Loucy (cell line): ENCODE data around the gene ARHGAP31.

ENCODE experiments used
- H2AFZ ChIP-seq: fragments of 200-600 bp; sonication (generic); 2 replicates; pipeline ENCODE4 v1.6.0; 2016; ENCODE audit warnings: antibody characterized with exemption, mild to moderate bottlenecking, low read length, moderate library complexity
- H3F3A ChIP-seq: fragments of 200-600 bp; 2 replicates; pipeline ENCODE4 v1.6.0; 2016; ENCODE audit warnings: antibody characterized with exemption, low read depth, mild to moderate bottlenecking
- H3K27me3 ChIP-seq: fragments of 200-600 bp; sonication (generic); 2 replicates; pipeline ENCODE4 v1.6.1; 2014; ENCODE audit warnings: low read length, mild to moderate bottlenecking; ENCODE audit not compliant: insufficient read depth, poor library complexity, severe bottlenecking
- H3K36me3 ChIP-seq: fragments of 200-600 bp; sonication (generic); 2 replicates; pipeline ENCODE4 v1.6.1; 2016; ENCODE audit warnings: low read length; ENCODE audit not compliant: insufficient read depth
- H3K4me1 ChIP-seq: fragments of 200-600 bp; sonication (generic); 2 replicates; pipeline ENCODE4 v1.5.1; 2014; ENCODE audit warnings: low read length, mild to moderate bottlenecking; ENCODE audit not compliant: insufficient read depth, poor library complexity, severe bottlenecking
- H3K4me2 ChIP-seq: fragments of 200-600 bp; sonication (generic); 2 replicates; pipeline ENCODE4 v1.6.0; 2014; ENCODE audit warnings: antibody characterized with exemption, low read length, low read depth, mild to moderate bottlenecking; ENCODE audit not compliant: poor library complexity, severe bottlenecking
- H3K4me3 ChIP-seq: fragments of 200-600 bp; sonication (generic); 2 replicates; pipeline ENCODE4 v1.5.1; 2014; ENCODE audit warnings: low read length, mild to moderate bottlenecking, mixed read lengths; ENCODE audit not compliant: poor library complexity, severe bottlenecking
- H3K79me2 ChIP-seq: fragments of 200-600 bp; sonication (generic); 2 replicates; pipeline ENCODE4 v1.6.1; 2014; ENCODE audit warnings: low read length; ENCODE audit not compliant: insufficient read depth
- H3K9ac ChIP-seq: fragments of 200-600 bp; sonication (generic); 2 replicates; pipeline ENCODE4 v1.6.0; 2014; ENCODE audit warnings: mild to moderate bottlenecking, low read depth, low read length, moderate library complexity; ENCODE audit not compliant: poor library complexity, severe bottlenecking
- H3K9me2 ChIP-seq: fragments of 200-600 bp; sonication (generic); replicated peaks from 2 replicates; pipeline ENCODE4 v1.6.1; 2016; ENCODE audit warnings: low read depth, low read length, mixed read lengths
- H3K9me3 ChIP-seq: fragments of 200-600 bp; sonication (generic); 2 replicates; pipeline ENCODE4 v1.6.1; 2014; ENCODE audit warnings: mild to moderate bottlenecking, antibody characterized with exemption, low read length, low read depth; ENCODE audit not compliant: insufficient read depth
- H4K20me1 ChIP-seq: fragments of 200-600 bp; sonication (generic); 2 replicates; pipeline ENCODE4 v1.6.0; 2014; ENCODE audit warnings: antibody characterized with exemption, low read length, mild to moderate bottlenecking; ENCODE audit not compliant: insufficient read depth, poor library complexity, severe bottlenecking
- EZH2phosphoT487 ChIP-seq: fragments of 200-600 bp; IDR thresholded peaks from 2 replicates; pipeline ENCODE4 v1.6.1; 2018; ENCODE audit warnings: antibody characterized with exemption, mild to moderate bottlenecking, moderate library complexity, borderline replicate concordance
- TF ChIP-seq, protein P1 (sequence below): fragments of 200-600 bp; sonication (generic); conservative IDR thresholded peaks from 2 replicates; pipeline ENCODE4 v1.5.1; 2014; ENCODE audit warnings: mild to moderate bottlenecking, antibody characterized with exemption, low read length

ARHGAP31 gene

DNA sequence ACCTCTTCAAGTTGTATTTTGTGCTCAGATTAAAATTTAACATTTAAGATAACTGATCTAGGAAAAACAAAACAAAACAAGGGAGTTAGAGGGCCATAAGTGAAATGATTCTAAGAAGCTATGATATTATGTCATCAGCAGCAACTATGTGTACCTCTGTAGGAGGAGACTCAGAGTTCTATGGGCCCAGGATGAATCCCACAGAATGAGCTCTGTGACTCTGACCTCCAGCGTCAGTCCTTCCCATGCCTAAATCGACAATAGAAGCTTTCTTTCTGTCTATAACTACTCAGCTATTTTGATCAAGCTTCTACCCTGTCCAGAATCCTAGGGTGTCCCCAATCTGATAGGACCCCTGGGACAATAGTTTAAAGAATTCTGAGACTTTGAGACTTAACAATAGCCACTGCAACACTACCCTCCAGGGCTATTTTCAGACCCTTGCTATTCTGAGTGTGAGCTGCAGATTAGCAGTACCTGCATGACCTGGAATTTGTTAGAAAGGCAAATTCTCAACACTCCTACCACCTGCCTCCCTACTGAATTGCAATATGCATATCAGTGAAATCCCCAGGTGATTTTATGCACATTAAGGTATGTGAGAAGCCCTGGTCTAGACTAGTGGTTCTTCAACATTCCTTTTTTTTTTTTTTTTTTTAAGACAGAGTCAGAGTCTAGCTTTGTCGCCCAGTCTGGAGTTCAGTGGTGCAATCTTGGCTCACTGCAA lies 66.7 kb downstream of the ARHGAP31 start:
- Histone ChIP-seq H2AFZ (no peak overlapping the region), H3K9ac (no peak overlapping the region), H3K79me2 (no peaks in the 10 kb centered on the region), H3K9me3 (no peaks in the 10 kb centered on the region), H3K27me3 (no peaks in the 10 kb centered on the region), H3K36me3 (no peaks in the 10 kb centered on the region), H3K4me1 (no peaks in the 10 kb centered on the region), H3F3A (no peaks in the 10 kb centered on the region), H3K4me3 (no peak overlapping the region), H3K4me2 (no peak overlapping the region), H4K20me1 (no peaks in the 10 kb centered on the region), H3K9me2 (no peaks in the 10 kb centered on the region)
- TF ChIP-seq, protein P1, sequence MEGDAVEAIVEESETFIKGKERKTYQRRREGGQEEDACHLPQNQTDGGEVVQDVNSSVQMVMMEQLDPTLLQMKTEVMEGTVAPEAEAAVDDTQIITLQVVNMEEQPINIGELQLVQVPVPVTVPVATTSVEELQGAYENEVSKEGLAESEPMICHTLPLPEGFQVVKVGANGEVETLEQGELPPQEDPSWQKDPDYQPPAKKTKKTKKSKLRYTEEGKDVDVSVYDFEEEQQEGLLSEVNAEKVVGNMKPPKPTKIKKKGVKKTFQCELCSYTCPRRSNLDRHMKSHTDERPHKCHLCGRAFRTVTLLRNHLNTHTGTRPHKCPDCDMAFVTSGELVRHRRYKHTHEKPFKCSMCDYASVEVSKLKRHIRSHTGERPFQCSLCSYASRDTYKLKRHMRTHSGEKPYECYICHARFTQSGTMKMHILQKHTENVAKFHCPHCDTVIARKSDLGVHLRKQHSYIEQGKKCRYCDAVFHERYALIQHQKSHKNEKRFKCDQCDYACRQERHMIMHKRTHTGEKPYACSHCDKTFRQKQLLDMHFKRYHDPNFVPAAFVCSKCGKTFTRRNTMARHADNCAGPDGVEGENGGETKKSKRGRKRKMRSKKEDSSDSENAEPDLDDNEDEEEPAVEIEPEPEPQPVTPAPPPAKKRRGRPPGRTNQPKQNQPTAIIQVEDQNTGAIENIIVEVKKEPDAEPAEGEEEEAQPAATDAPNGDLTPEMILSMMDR, result no peak
- TF ChIP-seq EZH2phosphoT487, result no peak

DNA sequence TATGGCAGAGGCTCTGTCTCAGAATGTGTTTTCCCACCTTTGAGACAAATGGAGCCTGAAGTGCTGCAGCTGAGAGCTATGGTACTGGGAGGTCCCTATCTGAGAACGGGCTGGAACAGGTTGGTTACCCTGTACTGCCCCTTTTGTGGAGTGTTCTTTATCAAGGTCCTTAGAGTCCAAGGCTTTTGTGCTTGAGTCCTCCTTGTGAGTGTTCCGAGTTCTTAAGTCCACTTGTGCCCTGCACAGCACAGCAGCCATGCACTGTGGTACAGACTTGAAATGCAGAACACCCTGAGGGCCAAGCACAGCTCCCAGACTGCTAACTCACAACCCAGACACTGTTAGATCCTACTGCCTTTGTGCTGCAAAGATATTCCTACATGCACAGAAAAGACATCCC lies 67.8 kb downstream of the ARHGAP31 start:
- no peak overlapping the region for H3K4me2 ChIP-seq
- no peak overlapping the region for H3K9ac ChIP-seq
- no peaks in the 10 kb centered on the region for H3K9me2 ChIP-seq
- no peaks in the 10 kb centered on the region for H3K9me3 ChIP-seq
- H3K27me3 ChIP-seq, result no peaks in the 10 kb centered on the region
- no peaks in the 10 kb centered on the region for H3F3A ChIP-seq
- no peaks in the 10 kb centered on the region for H4K20me1 ChIP-seq
- H2AFZ ChIP-seq, result no peak overlapping the region
- no peaks in the 10 kb centered on the region for H3K4me1 ChIP-seq
- H3K36me3 ChIP-seq, result no peaks in the 10 kb centered on the region
- no peaks in the 10 kb centered on the region for H3K79me2 ChIP-seq
- H3K4me3 ChIP-seq, result no peak overlapping the region
- TF ChIP-seq EZH2phosphoT487, result no peak
- TF ChIP-seq, protein P1, result no peak

DNA sequence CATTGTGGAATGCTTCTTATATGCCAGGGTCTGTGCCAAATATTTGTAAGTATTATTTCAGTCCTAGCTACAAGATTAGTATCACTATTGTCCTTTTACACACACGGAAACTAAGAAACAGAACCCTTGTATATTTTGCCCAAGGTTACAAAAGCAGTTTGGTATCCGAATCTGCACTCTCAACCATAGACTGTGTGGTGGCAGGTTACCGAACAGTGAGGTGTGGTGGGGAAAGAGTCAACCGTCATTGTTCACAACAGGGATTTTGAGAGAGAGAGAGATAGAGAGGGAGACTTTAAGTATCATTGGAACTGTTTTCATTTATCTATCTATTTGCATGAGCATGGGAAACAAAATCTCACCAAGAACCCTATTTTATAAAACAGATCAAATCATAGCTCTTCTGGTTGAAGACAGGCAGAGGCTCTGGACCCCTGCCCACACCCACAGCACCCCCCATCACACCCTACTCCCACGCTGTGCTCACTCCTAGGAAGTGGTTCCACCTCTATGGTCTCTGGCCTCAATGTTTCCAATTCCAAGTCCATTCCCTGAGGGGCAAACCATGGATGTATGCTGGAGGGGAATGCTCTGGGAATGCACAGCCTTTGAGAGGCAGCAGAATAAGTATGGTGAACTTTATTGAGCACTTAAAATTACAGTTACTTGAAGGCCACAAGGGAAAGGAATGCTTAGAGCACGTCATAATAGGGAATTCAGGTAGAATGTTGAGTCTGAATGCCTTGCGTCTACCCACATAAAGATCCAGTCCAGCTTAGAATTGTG lies 69.0 kb downstream of the ARHGAP31 start:
- Histone ChIP-seq H3K9me2 (no peaks in the 10 kb centered on the region), H3K9me3 (no peaks in the 10 kb centered on the region), H3K4me3 (no peak overlapping the region), H2AFZ (no peak overlapping the region), H3K4me1 (no peaks in the 10 kb centered on the region), H3K79me2 (no peaks in the 10 kb centered on the region), H4K20me1 (no peaks in the 10 kb centered on the region), H3F3A (no peaks in the 10 kb centered on the region), H3K36me3 (no peaks in the 10 kb centered on the region), H3K27me3 (no peaks in the 10 kb centered on the region), H3K4me2 (no peak overlapping the region), H3K9ac (no peak overlapping the region)
- TF ChIP-seq, protein P1, result no peak
- TF ChIP-seq EZH2phosphoT487, result no peak
